ENCODE data around the gene INO80.

Gene INO80

GRCh38 chr15:41001524-41002214 lies 114.4 kb downstream of the INO80 start:
- no peak for DNase-seq (ENCODE audit: low read depth)

GRCh38 chr15:40999190-40999589 lies 116.9 kb downstream of the INO80 start:
- DNase-seq (ENCODE audit: low read depth), result no peak

- no peak for DNase-seq (ENCODE audit: low read depth)
Observed at GRCh38 chr15:40995656-40996055, 120.4 kb downstream of the INO80 start.

- no peak for DNase-seq (ENCODE audit: low read depth)
Observed at GRCh38 chr15:40992825-40993224, 123.3 kb downstream of the INO80 start.

- DNase-seq (ENCODE audit: low read depth), result no peak
Observed at GRCh38 chr15:40992241-40992741, 123.8 kb downstream of the INO80 start.

- no peak for DNase-seq (ENCODE audit: low read depth)
Observed at GRCh38 chr15:40991355-40991754, 124.7 kb downstream of the INO80 start.

- no peak for DNase-seq (ENCODE audit: low read depth)
Observed at GRCh38 chr15:40990789-40991188, 125.3 kb downstream of the INO80 start.

- DNase-seq (ENCODE audit: low read depth), result no peak
Observed at GRCh38 chr15:40990080-40990479, 126.0 kb downstream of the INO80 start.

GRCh38 chr15:40988156-40988555 lies 127.9 kb downstream of the INO80 start:
- DNase-seq (ENCODE audit: low read depth), result no peak

GRCh38 chr15:40986820-40987219 lies 129.3 kb downstream of the INO80 start:
- DNase-seq (ENCODE audit: low read depth), result no peak

- no peak for DNase-seq (ENCODE audit: low read depth)
Observed at GRCh38 chr15:40985541-40986330, 130.3 kb downstream of the INO80 start.

GRCh38 chr15:40984964-40985363 lies 131.1 kb downstream of the INO80 start:
- no peak for DNase-seq (ENCODE audit: low read depth)

- no peak for DNase-seq (ENCODE audit: low read depth)
Observed at GRCh38 chr15:40984406-40984805, 131.7 kb downstream of the INO80 start.

- no peak for DNase-seq (ENCODE audit: low read depth)
Observed at GRCh38 chr15:40982855-40983254, 133.2 kb downstream of the INO80 start.

- no peak for DNase-seq (ENCODE audit: low read depth)
Observed at GRCh38 chr15:40981186-40981585, 134.9 kb downstream of the INO80 start.

GRCh38 chr15:40978562-40978961 lies 137.5 kb downstream of the INO80 start:
- no peak for DNase-seq (ENCODE audit: low read depth)

- DNase-seq (ENCODE audit: low read depth), result no peak
Observed at GRCh38 chr15:40978141-40978540, 137.9 kb downstream of the INO80 start.

GRCh38 chr15:40976819-40977218 lies 139.3 kb downstream of the INO80 start:
- DNase-seq (ENCODE audit: low read depth), result no peak

- no peak for DNase-seq (ENCODE audit: low read depth)
Observed at GRCh38 chr15:40974879-40975278, 141.2 kb downstream of the INO80 start.

- DNase-seq (ENCODE audit: low read depth), result no peak
Observed at GRCh38 chr15:40969363-40969762, 146.7 kb downstream of the INO80 start.

GRCh38 chr15:40968290-40969085 lies 147.6 kb downstream of the INO80 start:
- no peak for DNase-seq (ENCODE audit: low read depth)

GRCh38 chr15:40964634-40965033 lies 151.4 kb downstream of the INO80 start:
- no peak for DNase-seq (ENCODE audit: low read depth)

- DNase-seq (ENCODE audit: low read depth), result no peak
Observed at GRCh38 chr15:40964006-40964405, 152.1 kb downstream of the INO80 start.
